GM12874 (cell line): ENCODE measurements around the gene CPNE4.

Experiments used
- CTCF ChIP-seq: IDR thresholded peaks from 2 replicates; pipeline ENCODE4 v1.5.1; 2011; ENCODE audit warnings: low read depth, mild to moderate bottlenecking, control low read depth, low read length, moderate library complexity; ENCODE audit not compliant: insufficient read depth

CPNE4 gene

DNA sequence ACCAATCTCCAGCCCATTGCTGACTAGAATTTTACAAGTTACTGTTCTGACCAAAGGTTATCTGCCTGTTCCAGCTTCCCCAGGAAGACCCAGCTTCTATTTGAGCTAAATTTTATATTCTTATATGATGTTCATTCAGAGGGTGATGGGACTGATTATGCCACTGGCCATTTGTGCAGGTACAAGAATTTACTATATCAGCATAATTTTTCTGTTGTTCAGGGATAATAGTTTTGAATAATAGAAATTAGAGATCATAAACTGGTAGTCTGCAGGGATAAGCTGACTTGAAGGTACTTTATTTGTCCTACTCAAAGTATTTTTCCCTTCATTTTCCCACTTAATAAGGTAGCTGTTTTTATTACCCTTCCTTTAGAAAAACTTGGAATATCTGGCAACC, 309.4 kb downstream of the CPNE4 start:
- no peak for TF ChIP-seq CTCF

- TF ChIP-seq CTCF: no peak
These were observed 311.5 kb downstream of the CPNE4 start for GRCh38 chr3:131723343-131723742.

DNA sequence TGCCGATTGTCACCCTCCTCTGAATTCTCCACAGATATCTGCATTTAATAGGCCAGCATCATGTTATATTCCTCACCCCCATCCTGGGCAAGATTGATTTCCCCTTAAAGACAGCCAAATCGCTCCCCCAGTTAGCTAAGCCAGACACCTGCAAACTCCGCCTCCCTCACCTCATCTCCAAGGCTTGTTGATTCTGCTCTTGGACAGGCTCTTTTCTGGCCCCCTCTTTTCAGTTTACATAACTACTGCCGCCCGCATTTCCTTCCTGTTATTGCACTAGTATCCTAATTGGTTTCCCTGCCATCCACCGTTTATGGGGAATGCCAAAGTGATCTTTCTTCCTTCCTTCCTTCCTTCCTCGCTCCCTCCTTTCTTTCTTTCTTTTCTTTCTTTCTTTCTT, 317.3 kb downstream of the CPNE4 start:
- TF ChIP-seq CTCF: no peak

DNA sequence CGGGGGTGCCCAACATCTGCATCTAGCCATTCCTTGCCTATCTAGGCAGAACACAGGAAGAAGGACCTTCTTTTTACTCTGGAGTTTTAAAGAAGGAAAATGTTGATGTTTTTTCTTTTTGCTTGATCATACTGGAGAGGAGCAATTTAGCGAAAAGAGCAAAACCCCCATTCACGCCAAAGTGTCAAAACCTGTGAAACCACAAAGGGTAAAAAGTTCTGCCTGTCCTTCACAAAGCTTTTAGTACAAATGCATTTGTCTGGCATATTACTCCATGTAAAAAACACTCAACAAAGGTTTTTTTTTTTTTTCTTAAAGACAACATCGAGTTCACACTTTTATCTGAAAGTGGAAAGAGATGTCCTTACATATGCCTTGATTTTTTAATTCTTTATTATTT, 317.9 kb downstream of the CPNE4 start:
- no peak for TF ChIP-seq CTCF

- no peak for TF ChIP-seq CTCF
These were observed 318.8 kb downstream of the CPNE4 start for GRCh38 chr3:131716007-131716406.

- no peak for TF ChIP-seq CTCF
These were observed 320.1 kb downstream of the CPNE4 start for GRCh38 chr3:131714585-131715220.

DNA sequence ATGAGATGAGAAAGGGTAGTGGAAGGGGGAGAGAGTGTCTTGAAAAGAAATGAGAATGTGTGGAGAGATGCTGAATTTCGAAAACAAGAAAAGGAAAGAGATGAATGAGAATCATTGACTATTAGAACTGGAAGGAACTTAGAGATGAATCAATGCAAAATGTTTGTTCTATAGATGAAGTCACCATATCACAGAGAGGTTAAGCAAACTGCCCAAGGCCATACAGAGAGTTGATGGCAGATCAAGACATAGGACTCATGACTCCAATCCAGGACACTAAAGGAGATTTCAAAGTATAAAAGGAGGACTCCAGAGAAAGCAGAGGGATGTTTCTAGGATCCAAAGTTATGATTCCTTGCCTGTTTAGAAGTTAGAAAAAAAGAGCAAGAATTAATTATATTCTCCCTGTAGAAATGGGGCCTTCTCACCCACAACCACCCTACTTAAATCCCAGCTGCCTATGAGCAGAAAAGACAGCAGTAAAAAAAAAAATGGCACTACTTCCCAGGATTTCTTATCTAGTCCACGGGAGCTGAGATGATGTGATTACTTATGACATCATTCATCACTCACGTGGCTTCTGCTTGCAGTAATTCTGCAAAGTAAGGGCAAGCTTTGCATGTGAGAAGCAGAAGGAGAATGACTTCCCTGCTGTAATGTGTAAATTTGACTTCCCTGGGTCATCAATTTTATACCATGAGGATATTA, 321.2 kb downstream of the CPNE4 start:
- TF ChIP-seq CTCF: no peak
